GM20000 (cell line): ENCODE results near the gene CPE.

Experiments used
- DNase-seq: peaks from one replicate; pipeline ENCODE4 v3.0.0; 2012; ENCODE audit warnings: low spot score
- CTCF ChIP-seq: IDR thresholded peaks from 2 replicates; pipeline ENCODE4 v1.5.1; 2012; ENCODE audit warnings: mild to moderate bottlenecking, control low read depth; ENCODE audit errors: extremely low read depth, missing control alignments

Gene CPE

GRCh38 chr4:165507381-165507780 is 128.6 kb downstream of the CPE start:
- TF ChIP-seq CTCF = no peak
- DNase-seq = no peak

GRCh38 chr4:165508372-165509120 is 129.7 kb downstream of the CPE start:
- no peak for TF ChIP-seq CTCF
- no peak for DNase-seq

GRCh38 chr4:165512424-165512823 is 133.6 kb downstream of the CPE start:
- DNase-seq = no peak
- no peak for TF ChIP-seq CTCF

- no peak for TF ChIP-seq CTCF
- DNase-seq = no peak
Measured at GRCh38 chr4:165514739-165515138, 135.9 kb downstream of the CPE start.

GRCh38 chr4:165515201-165515600 is 136.4 kb downstream of the CPE start:
- DNase-seq = no peak
- no peak for TF ChIP-seq CTCF

GRCh38 chr4:165516281-165516833 is 137.5 kb downstream of the CPE start:
- no peak for DNase-seq
- TF ChIP-seq CTCF = no peak

GRCh38 chr4:165517216-165517615 is 138.4 kb downstream of the CPE start:
- no peak for TF ChIP-seq CTCF
- DNase-seq = no peak
